AG08395 (cell line): ENCODE measurements around the gene TTC33.
"Not testable (repeated sequence)": the region's sequence is repeated elsewhere in the genome, so short reads cannot be mapped to it uniquely, and the experiment has no call there.

Source experiments
- DNase-seq: peaks from one replicate; pipeline ENCODE4 v3.0.0; 2012; ENCODE audit warnings: mixed read lengths, low spot score

Gene TTC33

DNA sequence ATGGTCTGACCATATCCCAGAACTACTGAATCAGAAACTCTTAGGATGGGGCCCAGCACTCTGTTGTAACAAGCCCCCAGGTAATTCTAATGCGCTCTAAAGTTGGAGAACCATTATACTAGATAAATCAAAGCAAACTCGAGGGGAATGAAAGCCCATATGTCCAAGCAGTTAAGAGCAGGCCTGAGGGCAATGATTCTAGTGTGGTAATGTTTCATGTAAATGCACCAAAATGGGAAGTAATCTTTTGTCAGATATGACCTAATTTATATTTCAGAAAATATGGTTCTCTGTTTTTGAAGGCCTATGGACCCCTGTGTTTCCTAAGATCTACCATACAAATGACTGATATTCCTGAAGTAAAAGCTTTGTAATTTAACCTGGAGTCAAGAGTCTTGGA is 184.0 kb downstream of the TTC33 start:
- DNase-seq = no peak

DNA sequence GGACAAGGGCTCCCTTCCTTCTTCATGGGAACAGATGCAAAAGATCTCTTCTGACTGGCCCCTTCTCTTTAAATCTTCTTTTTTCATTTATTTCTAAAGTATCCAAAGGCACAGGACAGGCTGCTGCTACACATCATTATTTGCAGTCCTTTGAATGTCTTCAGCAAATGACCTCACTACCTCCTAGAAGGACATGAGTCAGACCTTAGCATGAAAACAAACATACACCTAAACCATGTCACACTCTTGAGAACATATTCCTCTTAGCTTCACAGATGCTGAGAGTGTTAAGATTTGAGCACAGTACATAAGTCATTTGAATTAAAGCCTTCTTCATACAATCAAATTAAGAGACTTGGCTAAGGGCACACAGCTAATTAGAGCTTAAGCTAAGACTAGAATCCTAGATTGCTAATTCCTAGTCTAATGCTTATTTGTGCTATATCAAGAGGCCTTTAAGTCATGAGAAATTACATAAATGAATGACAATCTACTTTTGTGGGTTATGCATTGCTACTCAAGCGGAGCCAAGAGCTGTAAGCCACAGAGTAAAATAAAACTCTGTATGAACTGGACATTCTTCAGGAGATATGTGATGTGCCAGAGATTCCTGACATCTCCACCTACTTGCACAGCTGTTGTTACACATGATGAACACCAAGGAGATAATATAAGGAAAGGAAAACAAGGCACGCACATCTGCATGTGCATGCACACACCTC is 185.2 kb downstream of the TTC33 start:
- DNase-seq = peak; percentile 48

DNA sequence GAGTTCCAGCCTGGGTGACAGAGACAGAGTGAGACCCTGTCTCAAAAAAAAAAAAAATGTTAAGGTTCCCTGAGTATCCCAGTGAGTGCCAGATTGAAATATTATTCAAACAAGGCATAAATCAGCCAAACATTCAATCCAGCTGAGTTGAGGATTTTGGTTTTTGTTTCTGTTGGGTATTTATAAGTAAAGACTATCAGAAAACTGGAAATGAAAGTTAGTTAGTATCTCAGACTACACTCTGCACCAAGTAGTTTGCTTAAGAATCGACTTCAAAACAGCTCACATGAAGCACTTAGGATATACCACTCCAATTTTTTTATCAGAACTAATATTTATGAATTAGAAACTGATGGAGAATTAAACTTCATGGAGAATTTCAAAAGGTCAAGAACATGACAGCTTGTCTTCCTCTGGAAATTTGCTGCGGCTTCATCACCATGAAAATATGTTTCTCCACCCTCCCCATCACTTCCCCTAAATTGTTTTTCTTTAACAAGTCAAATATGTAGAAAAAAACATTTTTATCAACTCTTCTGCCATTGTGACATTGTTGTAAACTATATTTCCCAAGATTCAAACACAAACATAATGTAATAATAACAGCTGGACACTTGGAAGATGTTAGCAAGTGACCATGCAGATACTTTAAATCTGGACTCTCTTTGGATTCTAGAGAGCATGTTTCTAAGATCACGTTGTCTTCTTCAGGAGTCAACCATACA is 186.1 kb downstream of the TTC33 start:
- DNase-seq = no peak

DNA sequence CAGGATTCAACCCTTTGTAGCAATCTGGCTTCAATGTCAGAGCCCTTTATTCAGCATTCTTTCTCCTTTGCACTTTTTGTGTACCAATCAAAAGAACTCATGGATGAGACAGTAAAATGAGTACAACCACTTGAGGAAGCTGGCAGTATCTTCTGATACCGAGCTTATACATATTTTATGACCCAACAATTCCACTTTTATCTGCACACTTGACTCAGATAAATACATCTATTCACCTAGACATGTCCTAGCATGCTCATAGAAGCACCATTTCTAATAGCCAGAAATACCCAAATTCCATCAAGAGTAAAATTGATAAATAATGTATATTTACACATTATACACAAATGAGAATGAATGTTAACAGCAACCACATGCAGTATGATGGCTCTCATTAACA is 187.2 kb downstream of the TTC33 start:
- no peak for DNase-seq

DNA sequence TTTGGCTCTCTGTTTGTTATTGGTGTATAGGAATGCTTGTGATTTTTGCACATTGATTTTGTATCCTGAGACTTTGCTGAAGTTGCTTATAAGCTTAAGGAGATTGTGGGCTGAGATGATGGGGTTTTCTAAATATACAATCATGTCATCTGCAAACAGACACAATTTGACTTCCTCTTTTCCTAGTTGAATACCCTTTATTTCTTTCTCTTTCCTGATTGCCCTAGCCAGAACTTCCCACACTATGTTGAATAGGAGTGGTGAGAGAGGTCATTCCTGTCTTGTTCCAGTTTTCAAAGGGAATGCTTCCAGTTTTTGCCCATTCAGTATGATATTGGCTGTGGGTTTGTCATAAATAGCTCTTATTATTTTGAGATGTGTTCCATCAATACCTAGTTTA is 192.6 kb downstream of the TTC33 start:
- not testable (repeated sequence) for DNase-seq

DNA sequence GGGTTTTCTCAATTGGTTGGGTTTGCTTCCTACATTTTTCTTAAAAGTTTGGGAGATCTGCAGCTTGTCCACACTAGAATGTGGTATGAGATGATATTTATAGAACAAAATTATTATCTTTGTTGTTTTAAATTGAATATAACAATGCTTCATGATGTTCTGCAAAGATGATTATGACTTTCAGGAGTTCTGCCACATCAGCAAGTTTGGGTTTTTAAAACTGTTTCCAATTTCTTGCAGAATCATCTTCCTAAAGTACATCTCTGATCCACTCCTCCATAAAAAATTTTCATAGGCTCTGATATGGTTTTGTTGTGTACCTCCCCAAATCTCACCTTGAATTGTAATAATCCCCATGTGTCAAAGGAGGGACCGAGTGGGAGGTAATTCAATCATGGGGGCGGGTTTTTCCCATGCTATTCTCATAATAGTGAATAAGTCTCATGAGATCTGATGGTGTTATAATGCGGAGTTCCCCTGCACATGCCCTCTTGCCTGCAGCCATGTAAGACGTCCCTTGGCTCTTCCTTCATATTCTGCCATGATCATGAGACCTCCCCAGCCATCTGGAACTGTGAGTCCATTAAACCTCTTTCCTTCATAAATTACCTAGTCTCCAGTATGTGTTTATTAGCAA is 195.2 kb downstream of the TTC33 start:
- DNase-seq = no peak

DNA sequence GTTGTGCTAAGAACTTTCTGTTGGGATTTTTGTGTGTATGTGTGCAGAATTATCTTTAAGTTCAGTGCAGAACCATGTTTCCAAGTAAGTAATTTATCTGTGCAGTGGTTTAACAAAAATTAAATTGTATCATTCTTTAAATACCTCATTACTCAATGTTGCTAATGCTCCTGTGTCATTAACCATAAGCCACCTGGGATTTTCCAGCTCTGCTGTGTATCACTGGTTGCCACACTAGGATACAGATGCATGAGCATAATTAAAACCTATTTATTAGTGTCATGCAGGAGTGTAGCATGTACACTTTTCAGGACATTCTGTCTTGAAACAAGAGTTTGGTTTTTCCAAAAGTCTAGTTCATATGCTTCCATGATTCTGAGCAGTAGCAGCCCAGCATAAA is 196.5 kb downstream of the TTC33 start:
- DNase-seq = no peak

DNA sequence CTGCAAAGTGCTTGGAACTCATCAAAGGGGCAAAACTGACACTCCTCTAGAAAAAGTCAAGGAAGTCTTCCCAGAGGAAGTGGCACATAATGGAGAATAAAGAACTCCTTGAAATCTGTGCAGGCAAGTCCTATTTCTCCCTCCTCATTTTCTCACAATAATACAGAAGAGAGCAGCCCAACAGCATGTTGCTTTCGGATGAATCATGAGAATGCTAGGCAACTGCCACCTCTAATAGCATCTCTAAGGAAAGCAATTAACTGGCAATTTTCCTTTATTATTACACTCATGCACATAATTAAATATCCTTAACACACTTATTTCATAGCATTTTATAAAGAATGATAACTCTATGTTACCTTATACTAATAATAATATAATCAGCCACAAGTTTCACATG is 198.3 kb downstream of the TTC33 start:
- DNase-seq = no peak

DNA sequence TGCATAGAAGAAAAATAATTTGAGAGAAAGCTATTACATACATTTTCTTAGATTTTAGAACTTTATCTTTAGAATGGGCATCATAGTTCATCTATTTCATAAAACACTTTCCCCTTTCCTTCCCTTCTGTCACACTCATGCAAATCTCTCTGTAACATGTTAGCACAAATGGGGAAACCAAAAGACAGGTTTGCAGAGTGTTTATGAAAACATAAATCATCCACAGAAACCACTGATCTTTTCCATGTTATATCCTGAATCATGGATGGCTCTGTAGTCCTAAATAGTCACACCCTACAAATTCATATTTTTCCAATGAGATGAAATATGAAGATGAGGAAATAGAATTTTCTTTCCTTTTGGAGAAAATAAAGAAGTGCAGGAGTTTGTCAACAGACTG is 198.9 kb downstream of the TTC33 start:
- DNase-seq = no peak

DNA sequence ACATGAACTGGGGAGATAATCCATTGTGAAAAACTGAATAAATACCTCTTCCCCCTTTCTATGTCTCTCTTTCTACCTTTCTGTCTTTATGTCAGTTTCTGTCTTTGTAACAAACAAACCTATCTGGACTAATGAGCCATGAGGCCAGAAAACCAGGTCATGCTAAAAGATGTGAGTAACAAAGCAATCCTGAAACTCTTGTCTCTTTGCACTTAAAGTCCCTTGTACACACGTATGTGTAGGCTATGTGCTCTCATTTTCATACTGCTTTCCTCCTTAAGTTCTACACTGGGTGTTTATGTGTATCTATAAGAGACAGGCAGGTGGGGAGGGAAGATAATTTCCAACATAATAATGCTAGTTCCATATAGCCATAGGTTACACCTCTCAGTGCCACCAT is 199.9 kb downstream of the TTC33 start:
- DNase-seq = no peak

DNA sequence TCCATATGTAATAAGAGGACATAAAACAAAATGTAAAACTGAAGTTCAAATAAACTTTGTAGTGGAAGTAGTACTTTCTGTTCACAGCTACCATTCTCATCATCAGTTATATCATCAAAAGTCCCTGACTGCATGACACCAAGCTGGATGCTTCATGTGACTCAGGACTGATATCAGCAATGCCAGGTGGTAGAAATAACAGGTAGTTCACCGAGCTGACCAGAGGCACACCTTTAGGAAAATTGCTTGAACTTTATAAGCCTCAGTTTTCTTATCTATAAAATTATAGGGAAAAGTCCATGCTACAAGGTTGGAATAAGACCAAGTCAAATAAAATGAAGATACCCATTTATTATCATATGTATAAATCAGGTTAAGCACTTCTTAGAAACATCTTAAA is 200.9 kb downstream of the TTC33 start:
- DNase-seq = no peak

DNA sequence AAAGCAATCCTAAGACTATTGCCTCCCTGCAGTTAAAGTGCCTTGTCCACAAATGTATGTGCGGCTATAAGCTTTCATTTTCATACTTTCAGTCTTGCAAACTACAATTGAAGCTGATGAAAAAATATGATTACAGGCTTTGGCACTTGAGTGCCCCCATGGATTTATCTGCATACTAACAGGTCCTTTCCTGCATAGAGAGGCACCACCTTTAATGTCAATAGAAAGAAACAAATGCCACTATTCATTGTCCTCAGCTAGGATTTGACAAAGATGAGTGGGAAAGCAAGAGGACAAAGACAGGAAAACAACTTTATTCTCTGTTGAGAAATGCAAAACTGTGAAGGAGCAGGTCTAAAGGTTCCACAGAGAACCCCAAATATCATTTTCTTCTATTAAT is 201.7 kb downstream of the TTC33 start:
- no peak for DNase-seq

DNA sequence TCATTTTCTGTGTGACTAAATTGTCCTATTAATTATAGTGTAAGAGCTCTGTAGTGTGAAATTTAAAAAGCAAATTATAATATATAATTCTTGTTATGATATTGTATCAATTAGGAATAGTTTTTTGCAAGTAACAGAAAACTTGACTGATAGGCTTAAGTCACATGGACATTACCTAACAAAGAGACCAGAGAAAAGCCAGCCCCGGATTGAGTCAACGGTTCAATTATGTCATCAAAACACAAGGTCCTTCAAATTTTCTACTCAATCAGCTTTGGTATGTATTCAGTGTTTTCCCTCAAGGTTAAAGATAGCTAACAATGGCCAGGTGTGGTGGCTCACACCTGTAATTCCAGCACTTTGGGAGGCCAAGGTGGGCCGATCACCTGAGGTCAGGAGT is 202.8 kb downstream of the TTC33 start:
- DNase-seq = no peak

DNA sequence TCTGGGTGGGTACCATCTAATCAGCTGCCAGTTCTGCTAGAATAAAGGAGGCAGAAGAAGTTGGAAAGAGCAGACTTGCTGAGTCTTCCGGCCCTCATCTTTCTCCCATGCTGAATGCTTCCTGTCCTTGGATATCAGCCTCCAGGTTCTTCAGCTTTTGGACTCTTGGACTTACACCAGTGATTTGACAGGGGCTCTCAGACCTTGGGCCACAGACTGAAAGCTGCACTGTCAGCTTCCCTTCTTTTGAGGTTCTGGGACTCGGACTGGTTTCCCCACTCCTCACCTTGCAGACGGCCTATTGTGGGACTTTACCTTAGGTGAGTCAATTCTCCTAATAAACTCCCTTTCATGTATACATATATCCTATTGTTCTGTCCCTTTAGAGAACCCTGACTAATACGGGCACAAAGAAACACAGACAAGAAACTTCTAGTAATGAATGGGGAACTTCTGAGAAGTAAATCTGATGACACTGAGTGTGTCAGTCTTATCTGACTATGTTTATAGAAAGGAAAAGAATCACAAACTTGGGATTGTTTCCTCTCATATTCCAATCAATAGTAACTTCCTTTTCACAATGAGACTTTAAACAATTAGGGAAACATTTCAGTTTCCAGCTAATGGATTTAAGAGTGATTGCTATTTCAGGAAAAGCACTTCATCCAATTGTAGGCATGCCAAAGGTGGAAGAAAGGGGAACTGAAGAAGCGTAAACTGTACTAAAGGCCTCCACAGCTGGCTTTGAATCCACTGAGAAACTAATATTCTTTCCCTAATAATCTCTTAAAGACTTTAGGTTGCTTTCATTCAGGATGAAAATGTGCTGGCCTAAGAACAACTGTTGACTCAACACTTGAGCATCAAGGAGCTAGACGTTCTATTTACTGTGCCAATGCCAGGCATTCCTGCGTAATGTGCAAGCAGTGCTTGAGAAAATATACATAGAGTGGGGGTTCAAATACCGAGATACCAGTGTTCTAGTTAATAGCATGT is 204.0 kb downstream of the TTC33 start:
- DNase-seq = peak; percentile 86

DNA sequence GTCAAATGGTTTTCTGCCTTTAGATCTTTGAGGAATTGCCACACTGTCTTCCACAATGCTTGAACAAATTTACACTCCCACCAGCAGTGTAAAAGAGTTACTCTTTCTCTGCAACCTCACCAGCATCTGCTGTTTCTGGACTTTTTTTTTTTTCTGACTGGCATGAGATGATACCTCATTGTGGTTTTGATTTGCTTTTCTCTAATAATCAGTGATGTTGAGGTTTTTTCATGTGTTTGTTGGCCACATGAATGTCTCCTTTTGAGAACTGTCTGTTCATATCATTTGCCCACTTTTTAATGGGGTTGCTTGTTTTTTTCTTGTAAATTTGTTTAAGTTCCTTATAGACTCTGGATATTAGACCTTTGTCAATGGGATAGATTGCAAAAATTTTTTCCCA is 205.3 kb downstream of the TTC33 start:
- no peak for DNase-seq

DNA sequence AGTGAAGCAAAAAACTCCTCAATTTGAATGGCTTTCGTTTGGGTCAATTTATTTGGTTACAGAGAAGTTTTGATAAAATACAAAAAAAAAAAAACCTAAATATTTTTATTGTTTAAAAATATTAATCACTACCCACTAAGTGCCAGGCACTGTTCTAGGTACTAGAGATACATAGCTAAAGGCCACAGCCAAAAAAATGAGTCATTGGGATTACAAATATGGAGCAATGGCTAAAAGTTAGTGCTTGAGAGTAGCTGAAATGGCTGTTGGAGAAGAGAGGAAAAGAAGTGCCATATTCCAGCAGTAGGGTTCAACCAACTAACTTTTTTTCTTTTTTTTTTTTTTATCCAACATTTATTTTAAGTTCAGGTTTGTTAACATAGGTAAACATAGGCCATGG is 206.1 kb downstream of the TTC33 start:
- no peak for DNase-seq

DNA sequence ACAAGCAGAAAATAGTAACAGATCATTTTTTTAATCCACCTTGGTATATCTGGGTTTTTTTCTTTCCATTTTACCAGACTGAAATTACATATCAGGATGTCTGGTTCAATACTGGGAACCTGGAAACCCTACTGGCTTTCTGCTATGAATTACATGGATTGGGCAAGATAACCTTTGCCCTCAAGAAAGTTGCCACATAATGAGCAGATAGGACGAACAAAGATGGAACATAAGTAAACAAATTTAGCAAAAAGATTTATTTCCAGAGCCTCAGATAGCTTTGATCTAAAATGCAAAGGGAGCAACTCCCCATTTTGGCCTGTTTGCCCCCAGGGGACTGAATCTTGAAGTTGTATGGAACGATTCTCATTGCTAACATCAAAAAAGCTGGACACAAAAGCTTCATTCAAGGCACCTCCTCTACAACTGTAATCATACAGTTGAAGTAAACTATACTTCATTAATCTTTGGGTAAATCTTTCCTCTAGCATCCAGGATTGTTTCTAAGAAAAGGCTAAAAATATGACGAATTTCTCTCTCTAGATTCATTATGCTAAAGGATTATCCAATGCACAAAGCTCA is 207.7 kb downstream of the TTC33 start:
- DNase-seq = no peak

DNA sequence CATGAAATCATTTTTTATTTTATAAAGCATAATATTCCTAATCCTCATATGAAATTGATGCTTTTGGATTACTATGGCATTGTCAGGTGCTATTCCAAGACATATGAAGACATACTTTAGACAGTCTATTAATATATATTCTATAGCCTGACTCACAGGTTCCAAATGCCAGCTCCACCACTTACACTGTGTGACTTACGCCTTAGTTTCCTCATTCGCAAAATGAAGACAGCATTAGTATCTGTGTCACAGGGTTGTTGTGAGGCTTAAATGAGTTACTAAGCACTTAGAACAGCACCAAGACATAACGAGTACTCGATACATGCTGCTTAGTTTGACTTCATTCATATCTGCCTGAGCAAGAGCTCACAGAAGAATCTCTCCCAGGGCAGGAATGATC is 208.2 kb downstream of the TTC33 start:
- DNase-seq = no peak

DNA sequence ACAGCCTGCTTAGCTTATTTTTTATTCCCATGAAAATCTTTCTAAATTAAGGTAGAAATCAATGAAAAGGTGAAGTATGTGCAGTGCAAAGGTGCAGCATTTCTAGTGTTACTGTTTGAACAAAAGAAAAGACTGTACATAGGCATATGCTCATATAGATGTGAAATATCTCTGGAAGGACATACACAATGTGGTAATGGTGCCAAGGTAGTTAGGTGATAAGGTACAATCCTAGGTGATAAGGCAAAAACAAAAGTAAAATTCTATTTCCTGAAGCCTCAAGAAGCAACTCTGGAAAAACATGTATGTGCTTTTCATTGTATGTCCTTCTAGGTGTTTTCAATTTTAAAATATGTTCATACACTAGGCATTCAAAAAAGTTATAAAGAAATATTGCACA is 215.5 kb downstream of the TTC33 start:
- DNase-seq = no peak

DNA sequence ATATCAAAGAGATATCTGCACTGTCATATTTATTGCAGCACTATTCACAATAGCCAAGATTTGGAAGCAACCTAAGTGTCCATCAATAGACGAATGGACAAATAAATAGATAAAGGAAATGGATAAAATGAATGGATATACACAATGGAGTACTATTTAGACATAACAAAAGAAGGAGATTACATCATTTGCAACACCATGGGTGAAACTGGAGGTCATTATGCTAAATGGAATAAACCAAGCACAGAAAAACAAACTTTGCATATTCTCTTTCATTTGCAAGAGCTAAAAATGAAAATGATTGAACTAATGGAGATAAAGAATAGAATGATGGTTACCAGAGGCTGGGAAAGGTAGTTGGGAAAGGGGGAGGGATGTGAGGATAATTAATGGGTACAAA is 231.1 kb downstream of the TTC33 start:
- no peak for DNase-seq

DNA sequence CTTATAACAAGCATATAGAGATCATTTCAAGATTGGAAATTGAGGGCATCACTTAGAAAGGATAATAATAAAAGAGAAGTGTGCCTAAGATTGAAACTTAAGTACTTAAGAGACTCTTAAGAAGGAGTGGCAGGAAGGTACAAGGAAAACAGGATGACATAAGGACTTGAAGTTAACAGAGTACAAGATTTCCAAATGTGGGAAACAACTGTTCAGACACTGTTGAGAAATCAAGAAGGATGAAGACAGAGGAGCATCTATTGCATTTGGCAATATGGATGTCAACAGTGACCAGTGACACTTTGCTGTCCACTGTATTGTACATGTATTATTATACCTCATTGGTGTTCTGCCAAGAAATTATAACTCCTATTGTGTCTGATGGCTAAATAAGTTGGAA is 233.8 kb downstream of the TTC33 start:
- DNase-seq = no peak
